ENCODE results near the gene EFNA5. TPM values are rescaled to one million over a fixed set of nuclear protein-coding genes. Genes with fewer than 3 reads are reported as not detected.

Gene EFNA5
- total RNA-seq, 1 experiment from 2014 or later: 216 TPM

GRCh38 chr5:107699425-107699824 is 28.7 kb upstream of the EFNA5 start:
- H3K4me1 Mint-ChIP-seq (ENCODE audit: low read depth, unreplicated experiment): no peaks in the 10 kb centered on the region
- no peaks in the 10 kb centered on the region for H3K9me3 Mint-ChIP-seq (ENCODE audit: low read depth, unreplicated experiment)
- no TSS peak for BruUV-seq (replicated peaks)
- H3K36me3 Mint-ChIP-seq (ENCODE audit: insufficient read depth, unreplicated experiment): no peaks in the 10 kb centered on the region
- DNase-seq: no peak
- TF ChIP-seq CTCF (IDR thresholded peaks at IDR 0.05; ENCODE audit: unreplicated experiment): no peak
- CTCF ChIA-PET: no interaction called here
- H3K4me3 Mint-ChIP-seq (ENCODE audit: low read depth, unreplicated experiment): no peak overlapping the region
- intact Hi-C loops (cut with micrococcal nuclease; ENCODE audit: unreplicated experiment): no loop called here
- no peaks in the 10 kb centered on the region for H3K27me3 Mint-ChIP-seq (ENCODE audit: unreplicated experiment)
- H3K27ac Mint-ChIP-seq (ENCODE audit: unreplicated experiment): no peak overlapping the region

- no peaks in the 10 kb centered on the region for H3K4me1 Mint-ChIP-seq (ENCODE audit: low read depth, unreplicated experiment)
- CTCF ChIA-PET: interaction anchor here (1.0 kb wide), 1 partner anchor 10 kb away, joined by 3 read pairs; no protein-coding TSS in a partner anchor
- H3K9me3 Mint-ChIP-seq (ENCODE audit: low read depth, unreplicated experiment): no peaks in the 10 kb centered on the region
- no peak for TF ChIP-seq CTCF (IDR thresholded peaks at IDR 0.05; ENCODE audit: unreplicated experiment)
- H3K4me3 Mint-ChIP-seq (ENCODE audit: low read depth, unreplicated experiment): no peak overlapping the region
- intact Hi-C loops (cut with micrococcal nuclease; ENCODE audit: unreplicated experiment): no loop called here
- H3K27ac Mint-ChIP-seq (ENCODE audit: unreplicated experiment): no peak overlapping the region
- BruUV-seq (replicated peaks): no TSS peak
- H3K27me3 Mint-ChIP-seq (ENCODE audit: unreplicated experiment): no peaks in the 10 kb centered on the region
- DNase-seq: no peak
- H3K36me3 Mint-ChIP-seq (ENCODE audit: insufficient read depth, unreplicated experiment): no peaks in the 10 kb centered on the region
These were observed 27.5 kb upstream of the EFNA5 start for GRCh38 chr5:107698286-107698685.

DNA sequence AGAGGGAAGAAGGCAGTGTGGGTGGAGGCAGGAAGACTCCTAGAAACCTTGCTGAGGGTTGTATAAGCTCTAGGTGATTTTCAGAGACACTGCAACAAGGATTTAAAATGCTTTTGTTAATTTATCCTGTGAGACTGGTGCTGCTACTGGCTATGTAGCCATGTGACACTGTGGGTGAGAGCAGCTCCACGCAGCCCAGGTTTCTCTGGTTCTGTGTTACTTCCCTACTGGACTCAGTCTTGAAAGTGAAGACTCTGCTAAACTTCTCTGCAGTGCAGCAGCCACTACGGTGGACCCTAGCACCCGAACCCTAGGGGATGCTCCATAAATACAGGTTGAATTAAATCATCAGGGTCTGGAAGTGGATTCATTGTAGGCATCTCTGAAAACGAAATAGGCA is 25.8 kb upstream of the EFNA5 start:
- intact Hi-C loops (cut with micrococcal nuclease; ENCODE audit: unreplicated experiment): no loop called here
- Mint-ChIP-seq H3K4me1 (ENCODE audit: low read depth, unreplicated experiment) (no peaks in the 10 kb centered on the region), H3K27me3 (ENCODE audit: unreplicated experiment) (no peaks in the 10 kb centered on the region), H3K27ac (ENCODE audit: unreplicated experiment) (no peak overlapping the region), H3K4me3 (ENCODE audit: low read depth, unreplicated experiment) (no peak overlapping the region), H3K36me3 (ENCODE audit: insufficient read depth, unreplicated experiment) (no peaks in the 10 kb centered on the region), H3K9me3 (ENCODE audit: low read depth, unreplicated experiment) (peaks cover 4% of the 10 kb centered on the region)
- BruUV-seq (replicated peaks): no TSS peak
- no peak for TF ChIP-seq CTCF (IDR thresholded peaks at IDR 0.05; ENCODE audit: unreplicated experiment)
- CTCF ChIA-PET: no interaction called here
- no peak for DNase-seq

GRCh38 chr5:107696080-107696479 is 25.3 kb upstream of the EFNA5 start:
- CTCF ChIA-PET: no interaction called here
- TF ChIP-seq CTCF (IDR thresholded peaks at IDR 0.05; ENCODE audit: unreplicated experiment): no peak
- Mint-ChIP-seq H3K36me3 (ENCODE audit: insufficient read depth, unreplicated experiment) (no peaks in the 10 kb centered on the region), H3K27ac (ENCODE audit: unreplicated experiment) (no peak overlapping the region), H3K4me3 (ENCODE audit: low read depth, unreplicated experiment) (no peak overlapping the region), H3K27me3 (ENCODE audit: unreplicated experiment) (no peaks in the 10 kb centered on the region), H3K9me3 (ENCODE audit: low read depth, unreplicated experiment) (peaks cover 4% of the 10 kb centered on the region), H3K4me1 (ENCODE audit: low read depth, unreplicated experiment) (no peaks in the 10 kb centered on the region)
- DNase-seq: no peak
- intact Hi-C loops (cut with micrococcal nuclease; ENCODE audit: unreplicated experiment): no loop called here
- BruUV-seq (replicated peaks): no TSS peak

Data from Calu3 (cell line).